Karpas-422 (cell line): Measurements from ENCODE around the gene ASB15. TPM values are rescaled to one million over a fixed set of nuclear protein-coding genes. Genes with fewer than 3 reads are reported as not detected.

Experiments
- DNase-seq: peaks from one replicate; pipeline ENCODE4 v3.0.0-alpha.2; 2015
- H2AFZ ChIP-seq: fragments of 200-600 bp; sonication (generic); 2 replicates; pipeline ENCODE4 v1.6.1; 2014; ENCODE audit warnings: antibody characterized with exemption, low read length, mixed read lengths
- H3K27ac ChIP-seq: fragments of 200-600 bp; sonication (generic); 2 replicates; pipeline ENCODE4 v1.5.1; 2014; ENCODE audit warnings: mild to moderate bottlenecking, low read length, moderate library complexity
- H3K27me3 ChIP-seq: fragments of 200-600 bp; sonication (generic); 2 replicates; pipeline ENCODE4 v1.6.1; 2014; ENCODE audit warnings: low read length, mixed read lengths
- H3K36me3 ChIP-seq: fragments of 200-600 bp; sonication (generic); 2 replicates; pipeline ENCODE4 v1.6.1; 2014; ENCODE audit warnings: low read length, mixed read lengths; ENCODE audit not compliant: insufficient read depth
- H3K4me1 ChIP-seq: fragments of 200-600 bp; sonication (generic); 2 replicates; pipeline ENCODE4 v1.6.1; 2014; ENCODE audit warnings: mild to moderate bottlenecking, low read length, mixed read lengths
- H3K4me2 ChIP-seq: fragments of 200-600 bp; sonication (generic); 2 replicates; pipeline ENCODE4 v1.6.1; 2014; ENCODE audit warnings: low read length, low read depth, mild to moderate bottlenecking; ENCODE audit not compliant: poor library complexity, severe bottlenecking
- H3K4me3 ChIP-seq: fragments of 200-600 bp; sonication (generic); 2 replicates; pipeline ENCODE4 v1.5.1; 2014; ENCODE audit warnings: mild to moderate bottlenecking, antibody characterized with exemption, low read length, mixed read lengths
- H3K79me2 ChIP-seq: fragments of 200-600 bp; sonication (generic); 2 replicates; pipeline ENCODE4 v1.6.1; 2014; ENCODE audit warnings: mild to moderate bottlenecking, low read length, mixed read lengths
- H3K9ac ChIP-seq: fragments of 200-600 bp; sonication (generic); 2 replicates; pipeline ENCODE4 v1.6.0; 2014; ENCODE audit warnings: low read length
- H3K9me2 ChIP-seq: fragments of 200-600 bp; sonication (generic), shearing (Covaris generic); replicated peaks from 2 replicates; pipeline ENCODE4 v1.6.0; 2014; ENCODE audit warnings: mild to moderate bottlenecking, low read length, moderate library complexity; ENCODE audit not compliant: insufficient read depth
- H3K9me3 ChIP-seq: fragments of 300-700, 200-600 bp; sonication (generic); 2 replicates; pipeline ENCODE4 v1.6.1; 2014; ENCODE audit warnings: low read length, mixed read lengths
- H4K20me1 ChIP-seq: fragments of 200-600 bp; sonication (generic); 2 replicates; pipeline ENCODE4 v1.6.1; 2014; ENCODE audit warnings: mild to moderate bottlenecking, antibody characterized with exemption, low read length, low read depth; ENCODE audit not compliant: insufficient read depth
- total RNA-seq: library from RNA; depleted of rRNA; stranded (reverse); fragments of >200 nt; shearing (Covaris generic); gene quantifications from 2 replicates; pipeline ENCODE4 v1.2.3, GENCODE V29; 2014; ENCODE audit warnings: low replicate concordance

Gene ASB15
- total RNA-seq, 1 experiment from 2014 or later = 0.04 TPM

DNA sequence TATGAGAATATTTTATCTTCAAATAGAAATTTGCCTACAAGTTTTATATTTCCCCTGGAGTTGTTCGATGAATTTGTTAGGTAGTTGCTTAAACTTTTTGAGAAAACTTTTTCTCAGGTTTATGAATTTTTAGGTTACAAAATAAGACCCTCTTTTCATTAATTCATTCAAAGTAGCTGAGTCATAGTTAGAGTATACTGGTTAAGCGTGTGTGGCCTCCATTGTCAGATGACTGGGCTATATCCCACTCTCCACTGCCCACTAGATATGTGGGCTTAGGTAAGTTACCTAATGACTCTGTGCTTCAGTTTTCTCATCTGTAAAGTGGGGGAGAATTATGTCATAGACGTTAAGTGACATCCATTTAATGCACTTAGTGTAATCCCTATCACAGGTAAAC lies 1.0 kb downstream of the ASB15 start:
- H3K79me2 ChIP-seq = no peaks in the 10 kb centered on the region
- H3K9me2 ChIP-seq = no peaks in the 10 kb centered on the region
- H3K4me2 ChIP-seq = no peak overlapping the region
- no peaks in the 10 kb centered on the region for H3K27me3 ChIP-seq
- H3K36me3 ChIP-seq = no peaks in the 10 kb centered on the region
- H3K4me3 ChIP-seq = no peak overlapping the region
- H3K9ac ChIP-seq = no peak overlapping the region
- H3K27ac ChIP-seq = no peak overlapping the region
- no peak for DNase-seq
- H2AFZ ChIP-seq = no peak overlapping the region
- H4K20me1 ChIP-seq = no peaks in the 10 kb centered on the region
- H3K9me3 ChIP-seq = no peaks in the 10 kb centered on the region
- H3K4me1 ChIP-seq = no peaks in the 10 kb centered on the region

DNA sequence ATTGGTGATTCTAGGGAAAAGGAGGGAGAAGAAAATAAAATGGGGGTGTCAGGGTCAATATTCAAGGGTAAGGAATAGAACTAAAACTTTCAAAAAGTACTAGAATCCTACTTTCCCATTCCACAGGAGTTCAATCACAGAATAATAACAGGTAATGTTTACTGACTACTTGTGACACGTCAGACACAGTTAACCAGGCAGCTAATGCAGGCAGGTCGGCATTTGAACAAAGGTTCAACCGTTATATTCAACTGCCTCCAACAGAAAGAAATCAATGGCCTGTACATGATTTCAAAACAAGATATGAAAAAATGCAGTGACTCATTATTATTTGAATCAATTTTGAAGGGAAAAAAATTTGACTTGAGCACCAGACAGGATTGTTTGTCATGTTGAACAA lies 3.1 kb downstream of the ASB15 start:
- Histone ChIP-seq H3K79me2 (no peaks in the 10 kb centered on the region), H2AFZ (no peak overlapping the region), H3K36me3 (no peaks in the 10 kb centered on the region), H3K27ac (no peak overlapping the region), H3K4me1 (no peaks in the 10 kb centered on the region), H3K9me2 (no peaks in the 10 kb centered on the region), H4K20me1 (no peaks in the 10 kb centered on the region), H3K9me3 (no peaks in the 10 kb centered on the region), H3K4me2 (no peak overlapping the region), H3K27me3 (no peaks in the 10 kb centered on the region), H3K4me3 (no peak overlapping the region), H3K9ac (no peak overlapping the region)
- DNase-seq = no peak

DNA sequence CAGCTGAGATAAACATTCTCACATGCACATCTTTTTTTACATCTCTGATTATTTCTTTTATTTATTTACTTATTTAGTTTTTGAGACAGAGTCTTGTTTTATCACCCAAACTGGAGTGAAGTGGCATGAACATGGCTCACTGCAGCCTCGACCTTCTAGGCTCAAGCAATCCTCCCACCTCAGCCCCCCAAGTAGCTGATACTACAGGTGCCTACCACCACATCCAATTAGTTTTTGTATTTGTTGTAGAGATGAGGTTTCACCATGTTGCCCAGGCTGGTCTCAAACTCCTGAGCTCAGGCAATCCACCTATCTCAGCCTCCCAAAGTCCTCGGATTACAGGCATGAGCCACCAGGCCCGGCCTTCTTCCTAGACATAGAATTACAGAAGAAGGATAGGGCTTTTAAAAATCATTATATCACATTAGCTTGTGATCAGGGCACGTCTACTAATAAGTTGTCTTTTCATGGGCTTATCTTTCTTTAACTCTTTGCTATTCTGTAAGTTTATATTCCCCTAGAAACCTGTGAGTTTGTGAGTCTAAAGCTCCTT lies 5.9 kb downstream of the ASB15 start:
- Histone ChIP-seq H3K9me2 (no peaks in the 10 kb centered on the region), H3K9ac (no peak overlapping the region), H3K36me3 (no peaks in the 10 kb centered on the region), H3K4me2 (no peak overlapping the region), H4K20me1 (no peaks in the 10 kb centered on the region), H2AFZ (no peak overlapping the region), H3K79me2 (no peaks in the 10 kb centered on the region), H3K9me3 (no peaks in the 10 kb centered on the region), H3K4me3 (no peak overlapping the region), H3K27ac (no peak overlapping the region), H3K4me1 (no peaks in the 10 kb centered on the region), H3K27me3 (no peaks in the 10 kb centered on the region)
- no peak for DNase-seq

DNA sequence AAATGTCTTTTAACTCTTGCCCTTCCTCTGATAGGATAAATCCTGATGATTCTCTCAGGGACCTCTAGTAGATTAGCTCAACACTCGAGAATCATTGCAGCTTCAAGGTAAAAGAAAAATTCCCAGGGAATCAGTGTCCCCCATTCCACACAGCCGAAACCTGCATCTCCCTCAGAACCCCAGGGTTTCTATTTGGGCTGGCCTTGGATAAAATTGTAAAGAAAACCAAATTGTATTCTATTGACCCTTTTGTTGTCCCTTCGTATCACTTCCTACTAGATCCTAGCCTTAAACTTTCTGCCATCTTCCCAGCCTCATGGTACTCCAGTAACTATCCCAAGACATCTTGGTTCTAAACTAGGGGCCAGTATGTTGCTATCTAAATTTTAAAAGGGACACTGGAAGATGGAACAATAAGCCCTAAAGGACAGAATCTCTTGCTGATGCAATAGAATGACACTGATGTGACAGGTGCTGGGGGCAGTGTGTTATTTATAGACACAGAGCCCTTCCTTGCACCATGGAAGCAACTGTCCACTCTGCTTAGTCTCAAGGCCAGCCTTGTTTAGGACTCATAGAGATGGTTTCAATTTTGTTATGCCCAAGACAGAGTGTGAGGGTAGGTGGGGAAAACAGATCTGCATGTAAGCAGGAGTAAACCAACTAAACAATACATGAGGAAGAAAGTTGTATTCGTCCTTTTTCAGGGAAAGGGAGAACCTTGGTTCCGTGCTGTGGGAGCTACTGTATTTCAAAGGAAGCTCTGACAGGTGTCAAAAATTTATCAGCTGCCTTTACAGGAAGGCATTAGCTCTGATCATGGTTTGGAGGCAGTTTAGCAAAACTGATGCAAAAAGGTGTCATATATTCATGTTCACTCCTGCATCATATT lies 7.6 kb downstream of the ASB15 start:
- H3K9me3 ChIP-seq = no peaks in the 10 kb centered on the region
- no peak for DNase-seq
- H3K4me2 ChIP-seq = no peak overlapping the region
- H3K36me3 ChIP-seq = no peaks in the 10 kb centered on the region
- no peak overlapping the region for H3K4me3 ChIP-seq
- H4K20me1 ChIP-seq = no peaks in the 10 kb centered on the region
- no peaks in the 10 kb centered on the region for H3K9me2 ChIP-seq
- no peak overlapping the region for H3K27ac ChIP-seq
- H3K4me1 ChIP-seq = no peaks in the 10 kb centered on the region
- no peak overlapping the region for H3K9ac ChIP-seq
- H2AFZ ChIP-seq = no peak overlapping the region
- H3K79me2 ChIP-seq = no peaks in the 10 kb centered on the region
- no peaks in the 10 kb centered on the region for H3K27me3 ChIP-seq

DNA sequence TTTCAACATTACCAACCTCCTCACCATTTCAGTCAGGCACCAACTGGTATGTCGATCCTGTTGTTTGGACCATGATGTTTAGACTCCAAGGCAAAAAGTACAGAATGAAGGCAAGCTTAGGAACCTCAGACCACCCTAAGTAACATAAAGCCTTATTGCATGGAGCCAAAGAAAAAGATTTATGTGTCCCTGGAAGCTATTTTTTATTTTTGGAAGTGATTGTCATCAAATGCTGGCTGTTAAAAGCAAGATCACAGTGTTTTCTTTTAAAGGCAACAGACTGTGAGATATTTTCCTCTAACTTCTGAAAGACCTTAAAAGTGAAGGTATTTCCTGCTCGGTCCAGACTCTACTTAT lies 8.2 kb downstream of the ASB15 start:
- no peaks in the 10 kb centered on the region for H3K9me2 ChIP-seq
- H3K27ac ChIP-seq = no peak overlapping the region
- H3K4me1 ChIP-seq = no peaks in the 10 kb centered on the region
- H3K9ac ChIP-seq = no peak overlapping the region
- no peak overlapping the region for H2AFZ ChIP-seq
- H3K4me2 ChIP-seq = no peak overlapping the region
- DNase-seq = no peak
- H3K36me3 ChIP-seq = no peaks in the 10 kb centered on the region
- H4K20me1 ChIP-seq = no peaks in the 10 kb centered on the region
- no peak overlapping the region for H3K4me3 ChIP-seq
- H3K27me3 ChIP-seq = no peaks in the 10 kb centered on the region
- H3K79me2 ChIP-seq = no peaks in the 10 kb centered on the region
- no peaks in the 10 kb centered on the region for H3K9me3 ChIP-seq

DNA sequence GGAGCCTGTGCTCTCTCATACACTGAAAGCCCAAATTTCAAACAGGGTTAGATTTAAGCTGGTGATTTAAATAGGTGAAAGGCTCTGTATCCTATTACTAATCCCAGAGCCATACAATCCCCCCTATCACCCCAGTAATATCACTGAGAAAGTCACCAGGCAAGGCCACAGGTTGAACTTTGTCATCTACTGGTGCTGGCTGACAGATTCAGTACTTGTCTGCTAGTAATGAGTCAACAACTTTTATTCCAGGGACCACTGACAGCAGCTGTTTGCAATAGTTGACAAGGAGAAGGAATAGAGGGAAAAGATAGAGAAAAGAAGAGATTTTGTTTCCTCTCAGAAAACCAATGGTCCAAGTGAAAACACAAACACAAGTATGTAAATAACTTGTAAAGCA lies 10.4 kb downstream of the ASB15 start:
- Histone ChIP-seq H4K20me1 (no peaks in the 10 kb centered on the region), H2AFZ (no peak overlapping the region), H3K9ac (no peak overlapping the region), H3K9me3 (no peaks in the 10 kb centered on the region), H3K27ac (no peak overlapping the region), H3K36me3 (no peaks in the 10 kb centered on the region), H3K4me1 (no peaks in the 10 kb centered on the region), H3K27me3 (no peaks in the 10 kb centered on the region), H3K4me3 (no peak overlapping the region), H3K79me2 (no peaks in the 10 kb centered on the region), H3K4me2 (no peak overlapping the region), H3K9me2 (no peaks in the 10 kb centered on the region)
- no peak for DNase-seq

DNA sequence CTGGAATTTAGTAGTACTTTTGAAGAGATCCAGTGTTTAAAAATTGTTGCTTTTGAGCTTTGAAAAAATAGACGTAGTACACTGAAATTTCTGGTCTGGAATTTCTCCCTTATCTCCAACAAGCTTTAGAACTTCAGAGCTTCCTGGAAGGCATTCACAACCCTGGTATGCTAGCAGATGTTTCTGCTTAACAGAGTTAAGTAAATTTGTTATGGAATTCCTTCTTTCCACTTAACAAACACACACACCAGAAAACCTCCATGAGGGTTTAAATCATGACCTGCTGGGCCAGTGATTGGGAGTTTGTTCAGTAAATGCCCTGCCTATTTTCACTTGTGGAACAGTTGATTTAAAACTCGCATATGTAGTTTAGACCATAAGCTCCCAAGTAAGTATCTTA lies 13.7 kb downstream of the ASB15 start:
- Histone ChIP-seq H3K9me3 (no peaks in the 10 kb centered on the region), H3K9me2 (no peaks in the 10 kb centered on the region), H3K27me3 (no peaks in the 10 kb centered on the region), H4K20me1 (no peaks in the 10 kb centered on the region), H3K4me2 (no peak overlapping the region), H3K4me1 (no peaks in the 10 kb centered on the region), H3K9ac (no peak overlapping the region), H3K79me2 (no peaks in the 10 kb centered on the region), H3K27ac (no peak overlapping the region), H2AFZ (no peak overlapping the region), H3K4me3 (no peak overlapping the region), H3K36me3 (no peaks in the 10 kb centered on the region)
- DNase-seq = no peak

DNA sequence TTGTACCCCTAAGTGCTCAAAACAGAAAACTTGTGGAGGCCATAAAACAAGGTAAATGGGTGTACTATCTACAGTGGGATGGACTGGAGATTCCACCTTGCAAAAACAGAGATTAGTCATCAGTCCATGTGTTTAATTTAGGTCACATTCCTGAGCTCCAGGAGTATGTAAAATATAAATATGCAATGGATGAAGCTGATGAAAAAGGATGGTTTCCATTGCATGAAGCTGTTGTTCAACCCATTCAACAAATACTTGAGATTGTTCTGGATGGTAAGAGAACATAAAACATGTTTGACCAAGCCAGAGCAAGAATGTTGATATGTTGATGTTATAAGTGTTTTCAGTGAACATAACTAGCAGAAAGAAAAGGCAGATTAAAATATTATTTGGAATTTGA lies 14.6 kb downstream of the ASB15 start:
- Histone ChIP-seq H3K27ac (no peak overlapping the region), H3K4me1 (no peaks in the 10 kb centered on the region), H3K9ac (no peak overlapping the region), H3K27me3 (no peaks in the 10 kb centered on the region), H3K36me3 (no peaks in the 10 kb centered on the region), H4K20me1 (no peaks in the 10 kb centered on the region), H3K4me2 (no peak overlapping the region), H3K79me2 (no peaks in the 10 kb centered on the region), H3K9me3 (no peaks in the 10 kb centered on the region), H3K9me2 (no peaks in the 10 kb centered on the region), H3K4me3 (no peak overlapping the region), H2AFZ (no peak overlapping the region)
- DNase-seq = no peak
